OCI-LY7 (cell line): ENCODE results near the gene SRL.

Source experiments
- EZH2phosphoT487 ChIP-seq: fragments of 200-600 bp; sonication (generic); IDR thresholded peaks from 2 replicates; pipeline ENCODE4 v1.6.1; 2018; ENCODE audit warnings: low read depth, borderline replicate concordance, mild to moderate bottlenecking, mixed run types, antibody characterized with exemption, low read length, moderate library complexity, mixed read lengths
- TF ChIP-seq, protein P1 (sequence below): fragments of 200-600 bp; sonication (generic); conservative IDR thresholded peaks from 2 replicates; pipeline ENCODE4 v1.5.1; 2014; ENCODE audit warnings: mild to moderate bottlenecking, antibody characterized with exemption, low read length, moderate library complexity, mixed read lengths

DNA sequence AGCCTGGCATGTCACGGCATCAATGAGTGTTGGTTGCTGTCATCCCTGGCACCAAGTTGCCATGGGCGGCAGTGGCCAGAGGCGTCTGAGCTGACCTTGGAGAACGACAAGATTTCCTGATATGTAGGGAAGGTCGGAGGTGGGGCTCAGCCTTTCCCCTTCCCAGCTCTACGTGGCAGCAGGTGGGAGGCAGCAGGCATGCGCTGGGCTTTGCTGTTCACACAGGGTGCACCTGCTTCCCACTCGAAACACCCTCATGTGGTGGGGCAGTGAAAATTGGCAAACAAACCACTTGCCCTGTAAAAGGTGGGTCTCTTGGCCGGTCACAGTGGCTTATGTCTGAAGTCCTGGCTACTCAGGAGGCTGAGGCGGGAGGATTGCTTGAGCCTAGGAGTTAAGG is 43.3 kb upstream of the SRL start:
- TF ChIP-seq, protein P1, sequence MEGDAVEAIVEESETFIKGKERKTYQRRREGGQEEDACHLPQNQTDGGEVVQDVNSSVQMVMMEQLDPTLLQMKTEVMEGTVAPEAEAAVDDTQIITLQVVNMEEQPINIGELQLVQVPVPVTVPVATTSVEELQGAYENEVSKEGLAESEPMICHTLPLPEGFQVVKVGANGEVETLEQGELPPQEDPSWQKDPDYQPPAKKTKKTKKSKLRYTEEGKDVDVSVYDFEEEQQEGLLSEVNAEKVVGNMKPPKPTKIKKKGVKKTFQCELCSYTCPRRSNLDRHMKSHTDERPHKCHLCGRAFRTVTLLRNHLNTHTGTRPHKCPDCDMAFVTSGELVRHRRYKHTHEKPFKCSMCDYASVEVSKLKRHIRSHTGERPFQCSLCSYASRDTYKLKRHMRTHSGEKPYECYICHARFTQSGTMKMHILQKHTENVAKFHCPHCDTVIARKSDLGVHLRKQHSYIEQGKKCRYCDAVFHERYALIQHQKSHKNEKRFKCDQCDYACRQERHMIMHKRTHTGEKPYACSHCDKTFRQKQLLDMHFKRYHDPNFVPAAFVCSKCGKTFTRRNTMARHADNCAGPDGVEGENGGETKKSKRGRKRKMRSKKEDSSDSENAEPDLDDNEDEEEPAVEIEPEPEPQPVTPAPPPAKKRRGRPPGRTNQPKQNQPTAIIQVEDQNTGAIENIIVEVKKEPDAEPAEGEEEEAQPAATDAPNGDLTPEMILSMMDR = no peak
- no peak for TF ChIP-seq EZH2phosphoT487
